HEK293 (cell line): ENCODE data around the gene FMN1.

ENCODE experiments used
- CTCF ChIA-PET: fragments of 350-600 bp; formaldehyde crosslinking; extraction: SDS; loops from one replicate; lab custom pipeline; 2021; ENCODE audit warnings: antibody characterized with exemption; lab: Yijun Ruan, JAX
- POLR2A ChIA-PET: fragments of 300-600 bp; formaldehyde crosslinking; extraction: SDS; loops from one replicate; lab custom pipeline; 2020; ENCODE audit warnings: antibody characterized with exemption, inconsistent platforms; lab: Yijun Ruan, JAX
- H3K27ac ChIP-seq: fragments of 200-500 bp; sonication (Bioruptor generic); 2 replicates; pipeline ENCODE4 v1.5.1; 2014; ENCODE audit warnings: low read depth, low read length, control low read depth, inconsistent platforms; ENCODE audit errors: extremely low read depth
- H3K36me3 ChIP-seq, 2 experiments: fragments of 200-500 bp in 1 of 2; sonication (Bioruptor generic) in 1 of 2; 1 replicate in 1 of 2; 2 replicates in 1 of 2; pipeline ENCODE4 v1.5.1; 2014 to 2017; ENCODE audit warnings: inconsistent platforms in 2 of 2, low read length in 2 of 2; ENCODE audit not compliant: control insufficient read depth in 2 of 2, insufficient read depth in 1 of 2
- H3K4me1 ChIP-seq: fragments of 200-500 bp; sonication (Bioruptor generic); 2 replicates; pipeline ENCODE4 v1.5.1; 2014; ENCODE audit warnings: mild to moderate bottlenecking, low read length, inconsistent platforms; ENCODE audit not compliant: control insufficient read depth, insufficient read depth
- H3K4me3 ChIP-seq: 2 replicates; pipeline ENCODE4 v1.5.1; 2011; ENCODE audit warnings: low read depth, mild to moderate bottlenecking, control low read depth, low read length, moderate library complexity
- H3K9me3 ChIP-seq: fragments of 200-500 bp; sonication (Bioruptor generic); 2 replicates; pipeline ENCODE4 v1.5.1; 2014; ENCODE audit warnings: low read depth, low read length, inconsistent platforms; ENCODE audit not compliant: control insufficient read depth, insufficient read depth
- INSM2 ChIP-seq: fragments of 450-650 bp; formaldehyde crosslinking; IDR thresholded peaks from 2 replicates; pipeline ENCODE4 v1.5.1; 2016; ENCODE audit warnings: missing biosample characterization, missing genetic modification characterization
- SP7 ChIP-seq: fragments of 450-650 bp; formaldehyde crosslinking; IDR thresholded peaks from 2 replicates; pipeline ENCODE4 v1.5.1; 2016; ENCODE audit warnings: missing biosample characterization, missing genetic modification characterization
- TSHZ1 ChIP-seq: fragments of 450-650 bp; formaldehyde crosslinking; IDR thresholded peaks from 2 replicates; pipeline ENCODE4 v1.5.1; 2016; ENCODE audit warnings: missing biosample characterization, missing genetic modification characterization, borderline replicate concordance
- ZBTB11 ChIP-seq: fragments of 450-650 bp; formaldehyde crosslinking; conservative IDR thresholded peaks from 2 replicates; pipeline ENCODE4 v1.5.1; 2016; ENCODE audit warnings: low read depth, missing biosample characterization, missing genetic modification characterization
- ZFP69B ChIP-seq: fragments of 450-650 bp; formaldehyde crosslinking; IDR thresholded peaks from 2 replicates; pipeline ENCODE4 v1.5.1; 2016; ENCODE audit warnings: missing biosample characterization, missing genetic modification characterization
- ZNF112 ChIP-seq: fragments of 450-650 bp; formaldehyde crosslinking; IDR thresholded peaks from 2 replicates; pipeline ENCODE4 v1.5.0; 2017; ENCODE audit warnings: missing biosample characterization, missing genetic modification characterization
- ZNF121 ChIP-seq: fragments of 450-650 bp; formaldehyde crosslinking; IDR thresholded peaks from 2 replicates; pipeline ENCODE4 v1.5.1; 2016; ENCODE audit warnings: missing biosample characterization, missing genetic modification characterization
- ZNF26 ChIP-seq: fragments of 450-650 bp; formaldehyde crosslinking; IDR thresholded peaks from 2 replicates; pipeline ENCODE4 v1.5.1; 2016; ENCODE audit warnings: missing biosample characterization, missing genetic modification characterization
- ZNF311 ChIP-seq: fragments of 450-650 bp; formaldehyde crosslinking; IDR thresholded peaks from 2 replicates; pipeline ENCODE4 v1.5.1; 2017; ENCODE audit warnings: missing biosample characterization, missing genetic modification characterization, borderline replicate concordance
- ZNF404 ChIP-seq: fragments of 450-650 bp; formaldehyde crosslinking; IDR thresholded peaks from 2 replicates; pipeline ENCODE4 v1.5.1; 2017; ENCODE audit warnings: missing biosample characterization, missing genetic modification characterization
- ZNF426 ChIP-seq: fragments of 450-650 bp; formaldehyde crosslinking; IDR thresholded peaks from 2 replicates; pipeline ENCODE4 v1.5.1; 2017; ENCODE audit warnings: missing biosample characterization, missing genetic modification characterization, mild to moderate bottlenecking, inconsistent platforms, moderate library complexity
- ZNF621 ChIP-seq: fragments of 450-650 bp; formaldehyde crosslinking; IDR thresholded peaks from 2 replicates; pipeline ENCODE4 v1.5.1; 2017; ENCODE audit warnings: missing biosample characterization, missing genetic modification characterization
- TF ChIP-seq, protein P1 (sequence below): fragments of 450-650 bp; formaldehyde crosslinking; IDR thresholded peaks from 2 replicates; pipeline ENCODE4 v1.5.1; 2016; ENCODE audit warnings: missing biosample characterization, missing genetic modification characterization

FMN1 gene

GRCh38 chr15:32878342-32878741 is 316.2 kb downstream of the FMN1 start (continued):
- TF ChIP-seq TSHZ1 (tag by site-specific recombination) (no peak), ZFP69B (tag by site-specific recombination) (no peak), ZNF26 (tag by site-specific recombination) (no peak), ZBTB11 (tag by site-specific recombination) (no peak), ZNF621 (tag by site-specific recombination) (no peak), ZNF112 (tag by site-specific recombination) (no peak), SP7 (tag by site-specific recombination) (no peak), INSM2 (no peak), ZNF426 (tag by site-specific recombination) (no peak)
- TF ChIP-seq, protein P1, sequence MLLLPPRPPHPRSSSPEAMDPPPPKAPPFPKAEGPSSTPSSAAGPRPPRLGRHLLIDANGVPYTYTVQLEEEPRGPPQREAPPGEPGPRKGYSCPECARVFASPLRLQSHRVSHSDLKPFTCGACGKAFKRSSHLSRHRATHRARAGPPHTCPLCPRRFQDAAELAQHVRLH (tag by site-specific recombination) = no peak
- TF ChIP-seq, all 188 proteins: peak for 0

DNA sequence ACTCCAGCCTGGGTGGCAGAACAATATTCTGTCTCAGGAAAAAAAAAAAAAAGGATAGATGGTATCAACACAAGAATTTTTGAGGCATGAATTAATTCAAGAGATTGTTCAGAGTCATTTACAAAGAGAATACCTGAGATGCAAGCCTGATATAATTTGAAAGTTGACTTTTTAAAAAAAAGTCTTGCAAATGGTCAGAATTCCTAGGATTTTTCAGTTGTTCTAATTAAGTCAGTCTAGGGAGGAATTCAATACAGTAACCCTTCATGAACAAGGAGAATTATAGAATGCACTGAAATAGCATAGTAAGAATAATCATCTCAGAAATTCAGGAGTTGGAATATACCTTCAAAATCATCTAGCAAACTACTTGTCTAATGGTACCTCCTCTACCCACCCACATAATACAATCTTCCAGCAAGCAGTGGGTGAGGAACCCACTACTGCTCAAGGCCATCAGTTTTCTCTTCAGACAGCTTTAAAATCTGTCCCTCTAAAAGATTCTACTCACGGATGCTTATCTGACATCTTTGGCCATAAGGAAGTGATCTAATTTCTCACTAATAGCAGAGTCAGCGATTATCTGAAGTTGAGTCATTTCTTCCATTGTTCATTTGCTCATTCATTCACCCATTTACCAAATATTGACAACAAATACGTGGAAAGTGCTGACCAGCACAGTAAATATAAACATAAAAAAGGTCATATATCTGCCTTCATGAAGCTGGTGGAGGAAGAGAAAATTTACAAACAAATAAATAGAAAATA is 317.1 kb downstream of the FMN1 start:
- H3K27ac ChIP-seq = no peak overlapping the region

More for the DNA sequence above, 317.1 kb downstream of the FMN1 start:
- CTCF ChIA-PET = interaction anchor here (1.0 kb wide), 1 partner anchor 16 kb away, joined by 3 read pairs; no protein-coding TSS in a partner anchor
- H3K4me1 ChIP-seq = 0 out of 2 replicates have a peak, but pooled peaks cover 5% of the 10 kb centered on the region
- no peaks in the 10 kb centered on the region for H3K36me3 ChIP-seq
- no peak overlapping the region for H3K4me3 ChIP-seq
- no peaks in the 10 kb centered on the region for H3K9me3 ChIP-seq
- no peak for TF ChIP-seq ZNF112 (tag by site-specific recombination)
- no peak for TF ChIP-seq ZNF311 (tag by site-specific recombination)
- TF ChIP-seq ZNF121 (tag by site-specific recombination) = no peak
- no peak for TF ChIP-seq ZNF404 (tag by site-specific recombination)
- no peak for TF ChIP-seq TSHZ1 (tag by site-specific recombination)
- POLR2A ChIA-PET = interaction anchor here (0.7 kb wide), 1 partner anchor 65 kb away, joined by 3 read pairs; no protein-coding TSS in a partner anchor
